ENCODE results near the gene HOXA6. TPM values are rescaled to one million over a fixed set of nuclear protein-coding genes. Genes with fewer than 3 reads are reported as not detected.

Gene HOXA6
- total and polyA plus RNA-seq, 2 donors (not counting 3 experiments of a cell fraction or from before 2014, with no cell fraction given), result 10.0 to 20.7 TPM

DNA sequence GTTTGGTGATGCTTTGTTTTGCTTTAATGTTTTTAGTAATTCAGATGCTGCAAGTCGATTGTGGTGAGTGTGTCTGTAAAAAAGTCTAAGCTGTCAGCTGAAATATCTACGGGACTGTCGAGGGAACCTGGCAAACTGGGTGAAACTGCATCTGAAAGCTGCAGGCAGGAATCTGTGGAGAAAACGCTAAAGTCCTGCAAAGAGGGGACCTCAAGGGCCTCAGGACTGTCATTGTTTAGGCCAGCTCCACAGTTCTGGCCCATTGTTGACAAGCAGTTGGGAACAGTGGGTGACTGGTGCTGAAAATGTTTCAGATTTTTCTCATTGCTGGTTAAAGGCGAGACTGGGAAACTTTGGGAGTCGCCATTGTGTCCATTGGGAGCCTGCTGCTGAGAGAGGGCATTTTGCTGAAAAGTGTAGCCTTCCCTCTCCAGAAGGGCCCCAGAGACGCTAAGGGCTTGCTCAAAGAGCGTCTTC, 46.8 kb downstream of the HOXA6 start:
- Histone ChIP-seq H3K4me3 (replicated peaks in 1 of 3; ENCODE audit: insufficient read depth in 1 of 3, low read depth in 1 of 3, low read length in 3 of 3) (peak overlapping the region; percentile 35 to 92 (median 45)), H3K79me2 (ENCODE audit: control insufficient read depth, insufficient read depth, low read length) (peaks cover 94% of the 10 kb centered on the region), H3K4me1 (ENCODE audit: control insufficient read depth, extremely low read depth, insufficient read depth, low read length) (peaks cover 74% of the 10 kb centered on the region), H3K27me3 (ENCODE audit: control insufficient read depth in 2 of 2, insufficient read depth in 2 of 2, low read length in 2 of 2) (no peaks in the 10 kb centered on the region), H3K9me3 (replicated peaks; ENCODE audit: control insufficient read depth, insufficient read depth, low read length) (no peaks in the 10 kb centered on the region), H3K9ac (replicated peaks; ENCODE audit: extremely low read depth, insufficient read depth, low read length) (peak overlapping the region; percentile 71), H4K20me1 (replicated peaks; ENCODE audit: control insufficient read depth, extremely low read depth, insufficient read depth, low read length) (no peaks in the 10 kb centered on the region), H2AFZ (ENCODE audit: low read depth, low read length) (no peak overlapping the region), H3K27ac (ENCODE audit: insufficient read depth, low read depth, low read length) (peak overlapping the region; percentile 93), H3K9me1 (replicated peaks; ENCODE audit: control insufficient read depth, extremely low read depth, insufficient read depth, low read length) (no peaks in the 10 kb centered on the region), H3K4me2 (ENCODE audit: insufficient read depth, low read length) (peak overlapping the region; percentile 74), H3K36me3 (ENCODE audit: control insufficient read depth in 2 of 2, extremely low read depth in 1 of 2, insufficient read depth in 2 of 2, low read length in 2 of 2) (peaks cover 0 to 3% of the 10 kb centered on the region in 2 experiments)
- POLR2A ChIA-PET, result interaction anchor here (0.8 kb wide), 1 partner anchor 71 kb away, joined by 4 read pairs; no protein-coding TSS in a partner anchor
- CTCF ChIA-PET, result interaction anchor here (1.0 to 9.6 kb wide), 9 partner anchors 15 to 732 kb away, joined by 3 to 124 read pairs (median 4); partner anchors contain the start of gene HOXA5
- BruUV-seq (replicated peaks), result no TSS peak
- peak; percentile 36 for TF ChIP-seq POLR2A (IDR thresholded peaks at IDR 0.05; ENCODE audit: low read depth, low read length)
- TF ChIP-seq FOS (IDR thresholded peaks at IDR 0.05; ENCODE audit: borderline replicate concordance, insufficient read depth, low read length), result no peak
- no peak for TF ChIP-seq GATA2 (IDR thresholded peaks at IDR 0.05; ENCODE audit: insufficient read depth, insufficient read length, low read depth, low read length)
- peak; percentile 19 for TF ChIP-seq POLR2AphosphoS5 (IDR thresholded peaks at IDR 0.05; ENCODE audit: insufficient read depth, low read depth, low read length)
- no peak for TF ChIP-seq MYC (IDR thresholded peaks at IDR 0.05; ENCODE audit: low read depth, low read length)
- TF ChIP-seq, protein P1, sequence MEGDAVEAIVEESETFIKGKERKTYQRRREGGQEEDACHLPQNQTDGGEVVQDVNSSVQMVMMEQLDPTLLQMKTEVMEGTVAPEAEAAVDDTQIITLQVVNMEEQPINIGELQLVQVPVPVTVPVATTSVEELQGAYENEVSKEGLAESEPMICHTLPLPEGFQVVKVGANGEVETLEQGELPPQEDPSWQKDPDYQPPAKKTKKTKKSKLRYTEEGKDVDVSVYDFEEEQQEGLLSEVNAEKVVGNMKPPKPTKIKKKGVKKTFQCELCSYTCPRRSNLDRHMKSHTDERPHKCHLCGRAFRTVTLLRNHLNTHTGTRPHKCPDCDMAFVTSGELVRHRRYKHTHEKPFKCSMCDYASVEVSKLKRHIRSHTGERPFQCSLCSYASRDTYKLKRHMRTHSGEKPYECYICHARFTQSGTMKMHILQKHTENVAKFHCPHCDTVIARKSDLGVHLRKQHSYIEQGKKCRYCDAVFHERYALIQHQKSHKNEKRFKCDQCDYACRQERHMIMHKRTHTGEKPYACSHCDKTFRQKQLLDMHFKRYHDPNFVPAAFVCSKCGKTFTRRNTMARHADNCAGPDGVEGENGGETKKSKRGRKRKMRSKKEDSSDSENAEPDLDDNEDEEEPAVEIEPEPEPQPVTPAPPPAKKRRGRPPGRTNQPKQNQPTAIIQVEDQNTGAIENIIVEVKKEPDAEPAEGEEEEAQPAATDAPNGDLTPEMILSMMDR (IDR thresholded peaks at IDR 0.05; ENCODE audit: extremely low read depth in 1 of 2, insufficient read depth in 1 of 2, low read depth in 1 of 2, low read length in 2 of 2), result no peak
- no peak for TF ChIP-seq EZH2 (IDR thresholded peaks at IDR 0.05; ENCODE audit: borderline replicate concordance, low read depth, low read length, severe bottlenecking)
- TF ChIP-seq MAX (IDR thresholded peaks at IDR 0.05; ENCODE audit: insufficient read depth, insufficient read length), result no peak
- no peak for TF ChIP-seq JUN (IDR thresholded peaks at IDR 0.05; ENCODE audit: borderline replicate concordance, insufficient read depth, insufficient read length, low read depth)
- intact Hi-C loops (cut with micrococcal nuclease), result loop anchor here (1.0 to 5.0 kb wide), 2 partner anchors 18 to 728 kb away; no protein-coding TSS in a partner anchor
- FAIRE-seq (peak; percentile 35), DNase-seq (ENCODE audit: low read depth, low spot score) (peak; percentile 73)
- dilution Hi-C loops (cut with MboI; ENCODE audit: extremely low pct_ligation_motif_present, low sequenced_read_pairs), result no loop called here

Measured in endothelial cell of umbilical vein (primary cell).